ENCODE measurements around the gene KCTD20.
"Not testable (repeated sequence)": the region's sequence is repeated elsewhere in the genome, so short reads cannot be mapped to it uniquely, and the experiment has no call there.

Gene KCTD20

GRCh38 chr6:36479256-36479655 lies 36.5 kb downstream of the KCTD20 start:
- no peak for TF ChIP-seq CTCF (IDR thresholded peaks at IDR 0.05; ENCODE audit: insufficient read depth, low read depth, low read length, missing control alignments)
- no peak for DNase-seq (ENCODE audit: low read depth)
- no peak overlapping the region for H3K4me3 ChIP-seq (ENCODE audit: low read depth, low read length)

GRCh38 chr6:36483326-36483725 lies 40.5 kb downstream of the KCTD20 start:
- H3K4me3 ChIP-seq (ENCODE audit: low read depth, low read length); DNase-seq (ENCODE audit: low read depth): not testable (repeated sequence)

- TF ChIP-seq CTCF (IDR thresholded peaks at IDR 0.05; ENCODE audit: insufficient read depth, low read depth, low read length, missing control alignments), result no peak
- no peak for DNase-seq (ENCODE audit: low read depth)
- no peak overlapping the region for H3K4me3 ChIP-seq (ENCODE audit: low read depth, low read length)
Observed at GRCh38 chr6:36484736-36485135, 41.9 kb downstream of the KCTD20 start.

- TF ChIP-seq CTCF (IDR thresholded peaks at IDR 0.05; ENCODE audit: insufficient read depth, low read depth, low read length, missing control alignments), result no peak
- no peak overlapping the region for H3K4me3 ChIP-seq (ENCODE audit: low read depth, low read length)
- no peak for DNase-seq (ENCODE audit: low read depth)
Observed at GRCh38 chr6:36487698-36488097, 44.9 kb downstream of the KCTD20 start.

GRCh38 chr6:36488221-36488620 lies 45.4 kb downstream of the KCTD20 start:
- DNase-seq (ENCODE audit: low read depth), result no peak
- H3K4me3 ChIP-seq (ENCODE audit: low read depth, low read length), result no peak overlapping the region
- no peak for TF ChIP-seq CTCF (IDR thresholded peaks at IDR 0.05; ENCODE audit: insufficient read depth, low read depth, low read length, missing control alignments)

- no peak for TF ChIP-seq CTCF (IDR thresholded peaks at IDR 0.05; ENCODE audit: insufficient read depth, low read depth, low read length, missing control alignments)
- H3K4me3 ChIP-seq (ENCODE audit: low read depth, low read length), result no peak overlapping the region
- DNase-seq (ENCODE audit: low read depth), result no peak
Observed at GRCh38 chr6:36489426-36489825, 46.6 kb downstream of the KCTD20 start.

GRCh38 chr6:36491378-36491965 lies 48.7 kb downstream of the KCTD20 start:
- TF ChIP-seq CTCF (IDR thresholded peaks at IDR 0.05; ENCODE audit: insufficient read depth, low read depth, low read length, missing control alignments), result no peak
- no peak overlapping the region for H3K4me3 ChIP-seq (ENCODE audit: low read depth, low read length)
- no peak for DNase-seq (ENCODE audit: low read depth)

Measured in GM12865 (cell line).